Tibial nerve (tissue), 4 donors: ENCODE measurements around the gene AHSG. TPM values are rescaled to one million over a fixed set of nuclear protein-coding genes. Genes with fewer than 3 reads are reported as not detected.

ENCODE experiments used
- DNase-seq, 2 donors: peaks; one replicate each; pipeline ENCODE4 v3.0.0-alpha.2; 2019; ENCODE audit warnings: low spot score in 2 of 2
- H3K27ac ChIP-seq, 4 donors: fragments of 200-600 bp; sonication (generic) in 3 of 4; one replicate each; pipeline ENCODE4 v1.5.1; 2017 to 2019; ENCODE audit warnings: mild to moderate bottlenecking in 1 of 4
- H3K27me3 ChIP-seq, 2 donors: fragments of 200-600 bp; sonication (generic) in 1 of 2; one replicate each; pipeline versions ENCODE4 v1.5.1 to v1.6.0; 2017 to 2019
- H3K36me3 ChIP-seq, 3 donors: fragments of 200-600 bp; sonication (generic); one replicate each; pipeline ENCODE4 v1.5.1; 2018 to 2019
- H3K4me1 ChIP-seq, 4 donors: fragments of 200-600 bp; sonication (generic) in 3 of 4; one replicate each; pipeline ENCODE4 v1.5.1; 2017 to 2019
- H3K4me3 ChIP-seq, 4 donors: fragments of 200-600 bp; sonication (generic) in 3 of 4; one replicate each; pipeline ENCODE4 v1.5.1; 2017 to 2019; ENCODE audit warnings: mild to moderate bottlenecking in 1 of 4, moderate library complexity in 1 of 4
- H3K9me3 ChIP-seq, 4 donors: fragments of 200-600 bp; sonication (generic) in 3 of 4; one replicate each; pipeline ENCODE4 v1.5.1; 2017 to 2019
- CTCF ChIP-seq, 5 experiments: fragments of 200-600 bp in 3 of 5; fragments of 450-650 bp in 2 of 5; sonication (generic) in 3 of 5; IDR thresholded peaks; one replicate each; pipeline ENCODE4 v1.5.1; 2016 to 2019; ENCODE audit warnings: antibody characterized with exemption in 5 of 5, mild to moderate bottlenecking in 3 of 5, moderate library complexity in 2 of 5
- EP300 ChIP-seq, 2 donors: sonication (generic); formaldehyde crosslinking; IDR thresholded peaks; one replicate each; pipeline ENCODE4 v1.6.1; 2017; ENCODE audit warnings: antibody characterized with exemption in 2 of 2, mild to moderate bottlenecking in 1 of 2
- POLR2A ChIP-seq, 2 donors: fragments of 450-650 bp; IDR thresholded peaks; one replicate each; pipeline ENCODE4 v1.6.1; 2017; ENCODE audit warnings: antibody characterized with exemption in 2 of 2, mild to moderate bottlenecking in 2 of 2, moderate library complexity in 2 of 2
- WGBS, 2 donors: methylation state at CpG; one replicate each; pipeline ENCODE4 v1.1.5; 2018; 5-methylcytosine and 5-hydroxymethylcytosine counted together
- total RNA-seq, 4 donors: library from RNA; depleted of rRNA; stranded (reverse); fragments of >200 nt; gene quantifications; one replicate each; pipeline ENCODE4 v1.1.0, GENCODE V29; 2016

AHSG gene
- total RNA-seq, 4 donors from 2014 or later = not detected

GRCh38 chr3:186599785-186600166 lies 13.1 kb upstream of the AHSG start:
- no peak overlapping the region for H3K4me3 ChIP-seq
- no peak for TF ChIP-seq EP300 (IDR thresholded peaks at IDR 0.05)
- TF ChIP-seq POLR2A (IDR thresholded peaks at IDR 0.05) = no peak
- TF ChIP-seq CTCF (IDR thresholded peaks at IDR 0.05) = no peak
- no peaks in the 10 kb centered on the region for H3K27me3 ChIP-seq
- H3K36me3 ChIP-seq = no peaks in the 10 kb centered on the region
- no peak overlapping the region for H3K27ac ChIP-seq
- H3K9me3 ChIP-seq = no peaks in the 10 kb centered on the region
- DNase-seq = no peak
- no peaks in the 10 kb centered on the region for H3K4me1 ChIP-seq
- WGBS, 2 donors = 75 to 89% methylated on average over 2 of the region's 2 CpGs

GRCh38 chr3:186600896-186601295 lies 12.0 kb upstream of the AHSG start:
- WGBS, 2 donors = 67 to 74% methylated on average over 3 of the region's 3 CpGs
- H3K4me1 ChIP-seq = no peaks in the 10 kb centered on the region
- DNase-seq = no peak
- no peaks in the 10 kb centered on the region for H3K9me3 ChIP-seq
- H3K4me3 ChIP-seq = no peak overlapping the region
- no peaks in the 10 kb centered on the region for H3K27me3 ChIP-seq
- no peaks in the 10 kb centered on the region for H3K36me3 ChIP-seq
- no peak overlapping the region for H3K27ac ChIP-seq
- TF ChIP-seq POLR2A (IDR thresholded peaks at IDR 0.05) (no peak), EP300 (IDR thresholded peaks at IDR 0.05) (no peak), CTCF (IDR thresholded peaks at IDR 0.05) (no peak)

GRCh38 chr3:186603159-186603558 lies 9.7 kb upstream of the AHSG start:
- Histone ChIP-seq H3K27ac (no peak overlapping the region), H3K4me1 (no peaks in the 10 kb centered on the region), H3K9me3 (no peaks in the 10 kb centered on the region), H3K27me3 (no peaks in the 10 kb centered on the region), H3K36me3 (no peaks in the 10 kb centered on the region), H3K4me3 (no peak overlapping the region)
- TF ChIP-seq POLR2A (IDR thresholded peaks at IDR 0.05) = no peak
- no peak for TF ChIP-seq EP300 (IDR thresholded peaks at IDR 0.05)
- TF ChIP-seq CTCF (IDR thresholded peaks at IDR 0.05) = no peak
- WGBS, 2 donors = 81% methylated on average over 7 of the region's 7 CpGs
- no peak for DNase-seq

- no peaks in the 10 kb centered on the region for H3K27me3 ChIP-seq
- H3K9me3 ChIP-seq = no peaks in the 10 kb centered on the region
- no peaks in the 10 kb centered on the region for H3K36me3 ChIP-seq
- no peak for TF ChIP-seq CTCF (IDR thresholded peaks at IDR 0.05)
- TF ChIP-seq POLR2A (IDR thresholded peaks at IDR 0.05) = no peak
- no peak for TF ChIP-seq EP300 (IDR thresholded peaks at IDR 0.05)
- H3K4me3 ChIP-seq = no peak overlapping the region
- H3K4me1 ChIP-seq = no peaks in the 10 kb centered on the region
- DNase-seq = no peak
- no peak overlapping the region for H3K27ac ChIP-seq
These were observed 7.8 kb upstream of the AHSG start for GRCh38 chr3:186605078-186605477.

- no peak overlapping the region for H3K27ac ChIP-seq
- TF ChIP-seq EP300 (IDR thresholded peaks at IDR 0.05) (no peak), CTCF (IDR thresholded peaks at IDR 0.05) (no peak), POLR2A (IDR thresholded peaks at IDR 0.05) (no peak)
- no peak overlapping the region for H3K4me3 ChIP-seq
- no peaks in the 10 kb centered on the region for H3K36me3 ChIP-seq
- 87 to 89% methylated on average over 5 of the region's 5 CpGs for WGBS, 2 donors
- H3K9me3 ChIP-seq = no peaks in the 10 kb centered on the region
- no peaks in the 10 kb centered on the region for H3K4me1 ChIP-seq
- no peak for DNase-seq
- no peaks in the 10 kb centered on the region for H3K27me3 ChIP-seq
These were observed 7.0 kb upstream of the AHSG start for GRCh38 chr3:186605561-186606545.
